OCI-LY7 (cell line): Measurements from ENCODE around the gene GMDS. TPM values are rescaled to one million over a fixed set of nuclear protein-coding genes. Genes with fewer than 3 reads are reported as not detected.

Experiments
- BruUV-seq: library from RNA; stranded (reverse); fragments of 400-500 nt; replicated peaks from 2 replicates; lab custom pipeline; 2021; lab: Mats Ljungman, UMichigan
- CTCF ChIA-PET: fragments of 300-600 bp; sonication (Branson Sonifier 250); formaldehyde crosslinking; loops from one replicate; lab custom pipeline; 2022; ENCODE audit warnings: antibody characterized with exemption; ENCODE audit not compliant: unreplicated experiment; lab: Charles Lee
- POLR2A ChIA-PET: fragments of 300-600 bp; sonication (Branson Sonifier 250); formaldehyde crosslinking; loops from one replicate; lab custom pipeline; 2022; ENCODE audit warnings: antibody characterized with exemption; lab: Charles Lee
- DNase-seq: peaks from one replicate; pipeline ENCODE4 v3.0.0-alpha.2; 2015; ENCODE audit warnings: low spot score
- H2AFZ ChIP-seq: fragments of 200-600 bp; sonication (generic), shearing (Covaris generic); 2 replicates; pipeline ENCODE4 v1.6.1; 2014; ENCODE audit warnings: mild to moderate bottlenecking, antibody characterized with exemption, low read length, moderate library complexity
- H3K27ac ChIP-seq: fragments of 200-600 bp; sonication (generic); 2 replicates; pipeline ENCODE4 v1.5.1; 2014; ENCODE audit warnings: mixed run types, low read depth, mild to moderate bottlenecking, moderate library complexity, low read length, inconsistent platforms; ENCODE audit not compliant: poor library complexity, severe bottlenecking
- H3K36me3 ChIP-seq: fragments of 200-600 bp; sonication (generic); 2 replicates; pipeline ENCODE4 v1.6.1; 2014; ENCODE audit warnings: mild to moderate bottlenecking, antibody characterized with exemption, low read length, moderate library complexity, mixed read lengths; ENCODE audit not compliant: insufficient read depth
- H3K4me1 ChIP-seq: fragments of 200-600 bp; sonication (generic); 2 replicates; pipeline ENCODE4 v1.5.1; 2014; ENCODE audit warnings: mild to moderate bottlenecking, low read length; ENCODE audit not compliant: insufficient read depth, poor library complexity, severe bottlenecking
- H3K4me2 ChIP-seq: fragments of 200-600 bp; sonication (generic); 2 replicates; pipeline ENCODE4 v1.6.1; 2014; ENCODE audit warnings: mild to moderate bottlenecking, low read length
- H3K4me3 ChIP-seq: fragments of 200-600 bp; sonication (generic); 2 replicates; pipeline ENCODE4 v1.5.1; 2014; ENCODE audit warnings: mild to moderate bottlenecking, low read depth, low read length; ENCODE audit not compliant: poor library complexity, severe bottlenecking
- H3K79me2 ChIP-seq: fragments of 200-600 bp; sonication (generic); 2 replicates; pipeline ENCODE4 v1.6.1; 2016; ENCODE audit warnings: low read depth, mild to moderate bottlenecking, low read length, moderate library complexity, mixed read lengths; ENCODE audit not compliant: insufficient read depth
- H3K9me2 ChIP-seq: fragments of 200-600 bp; sonication (generic); 2 replicates; pipeline ENCODE4 v1.6.1; 2016; ENCODE audit warnings: mild to moderate bottlenecking, low read length, mixed read lengths; ENCODE audit not compliant: insufficient read depth
- H3K9me3 ChIP-seq: fragments of 200-600 bp; sonication (generic); 2 replicates; pipeline ENCODE4 v1.6.1; 2014; ENCODE audit warnings: mild to moderate bottlenecking, mixed run types, low read length, mixed read lengths
- H4K20me1 ChIP-seq: fragments of 200-600 bp; sonication (generic); 2 replicates; pipeline ENCODE4 v1.6.1; 2014; ENCODE audit warnings: mild to moderate bottlenecking, antibody characterized with exemption, low read length, moderate library complexity, mixed read lengths; ENCODE audit not compliant: insufficient read depth
- CTCF ChIP-seq: fragments of 200-600 bp; sonication (generic); conservative IDR thresholded peaks from 2 replicates; pipeline ENCODE4 v1.5.1; 2014; ENCODE audit warnings: mild to moderate bottlenecking, antibody characterized with exemption, low read length, moderate library complexity, mixed read lengths
- EZH2phosphoT487 ChIP-seq: fragments of 200-600 bp; sonication (generic); IDR thresholded peaks from 2 replicates; pipeline ENCODE4 v1.6.1; 2018; ENCODE audit warnings: low read depth, borderline replicate concordance, mild to moderate bottlenecking, mixed run types, antibody characterized with exemption, low read length, moderate library complexity, mixed read lengths
- intact Hi-C: fragments of 100-400 bp; cut with micrococcal nuclease; formaldehyde crosslinking; loops from one replicate; pipeline ENCODE4 v1.10.0; 2022; ENCODE audit not compliant: unreplicated experiment
- total RNA-seq, 2 experiments: library from RNA; depleted of rRNA in 1 of 2; stranded (reverse); fragments of >200 nt in 1 of 2; shearing (Covaris generic) in 1 of 2; gene quantifications; 2 replicates each; pipeline ENCODE4 v1.2.3, GENCODE V29; 2014 to 2022

GMDS gene
- total RNA-seq, 2 experiments from 2014 or later: 9.9 to 26.8 TPM

GRCh38 chr6:2061880-2062279, 183.5 kb downstream of the GMDS start:
- TF ChIP-seq EZH2phosphoT487: no peak
- no peak for TF ChIP-seq CTCF
- no peaks in the 10 kb centered on the region for H3K9me3 ChIP-seq
- CTCF ChIA-PET: no interaction called here
- POLR2A ChIA-PET: no interaction called here
- intact Hi-C loops: no loop called here
- DNase-seq: no peak
- H3K27ac ChIP-seq: no peak overlapping the region
- no peaks in the 10 kb centered on the region for H3K9me2 ChIP-seq
- H3K4me2 ChIP-seq: no peak overlapping the region
- peaks cover 6% of the 10 kb centered on the region; the same call in 1 of the 2 replicates for H4K20me1 ChIP-seq
- no peaks in the 10 kb centered on the region for H3K79me2 ChIP-seq
- no peak overlapping the region for H3K4me3 ChIP-seq
- H3K4me1 ChIP-seq: no peaks in the 10 kb centered on the region
- no peak overlapping the region for H2AFZ ChIP-seq
- H3K36me3 ChIP-seq: no peaks in the 10 kb centered on the region
- BruUV-seq: no TSS peak

- no peaks in the 10 kb centered on the region for H3K36me3 ChIP-seq
- intact Hi-C loops: no loop called here
- CTCF ChIA-PET: no interaction called here
- H2AFZ ChIP-seq: no peak overlapping the region
- no peak for TF ChIP-seq EZH2phosphoT487
- no peak for TF ChIP-seq CTCF
- H4K20me1 ChIP-seq: peaks cover 7% of the 10 kb centered on the region
- DNase-seq: no peak
- BruUV-seq: no TSS peak
- H3K9me3 ChIP-seq: no peaks in the 10 kb centered on the region
- H3K9me2 ChIP-seq: no peaks in the 10 kb centered on the region
- H3K27ac ChIP-seq: no peak overlapping the region
- H3K4me2 ChIP-seq: no peak overlapping the region
- H3K4me1 ChIP-seq: no peaks in the 10 kb centered on the region
- no peak overlapping the region for H3K4me3 ChIP-seq
- H3K79me2 ChIP-seq: no peaks in the 10 kb centered on the region
- POLR2A ChIA-PET: interaction anchor here (0.6 kb wide), 1 partner anchor 99 kb away, joined by 3 read pairs; no protein-coding TSS in a partner anchor
Observed at GRCh38 chr6:2055911-2056310, 189.5 kb downstream of the GMDS start.

- Histone ChIP-seq H3K9me3 (no peaks in the 10 kb centered on the region), H3K36me3 (no peaks in the 10 kb centered on the region), H4K20me1 (peaks cover 7% of the 10 kb centered on the region), H3K4me2 (no peak overlapping the region), H2AFZ (no peak overlapping the region), H3K4me3 (no peak overlapping the region), H3K9me2 (no peaks in the 10 kb centered on the region), H3K4me1 (no peaks in the 10 kb centered on the region), H3K27ac (no peak overlapping the region), H3K79me2 (no peaks in the 10 kb centered on the region)
- intact Hi-C loops: no loop called here
- TF ChIP-seq CTCF (no peak), EZH2phosphoT487 (no peak)
- no TSS peak for BruUV-seq
- CTCF ChIA-PET: no interaction called here
- no peak for DNase-seq
- POLR2A ChIA-PET: no interaction called here
Observed at GRCh38 chr6:2055143-2055542, 190.3 kb downstream of the GMDS start.
